HT-29 (cell line): Measurements from ENCODE around the gene RPRM. TPM values are rescaled to one million over a fixed set of nuclear protein-coding genes. Genes with fewer than 3 reads are reported as not detected.
"Not testable (repeated sequence)": the region's sequence is repeated elsewhere in the genome, so short reads cannot be mapped to it uniquely, and the experiment has no call there.

Source experiments
- DNase-seq: peaks from one replicate; pipeline ENCODE4 v3.0.0-alpha.2; 2015; ENCODE audit warnings: low spot score
- small RNA-seq: library from RNA; depleted of rRNA; stranded (forward); fragments of <200 nt; gene quantifications from one replicate; pipeline ENCODE3, GENCODE V24; 2014
- total RNA-seq: library from RNA; depleted of rRNA; stranded (reverse); fragments of >200 nt; shearing (Covaris generic); gene quantifications from 2 replicates; pipeline ENCODE4 v1.2.3, GENCODE V29; 2014

Gene RPRM
- total RNA-seq, 1 experiment from 2014 or later: 2.4 TPM

- no peak for DNase-seq
These were observed 22.7 kb downstream of the RPRM start for GRCh38 chr2:153455861-153456260.

- no peak for DNase-seq
These were observed 23.2 kb downstream of the RPRM start for GRCh38 chr2:153455403-153455802.

DNA sequence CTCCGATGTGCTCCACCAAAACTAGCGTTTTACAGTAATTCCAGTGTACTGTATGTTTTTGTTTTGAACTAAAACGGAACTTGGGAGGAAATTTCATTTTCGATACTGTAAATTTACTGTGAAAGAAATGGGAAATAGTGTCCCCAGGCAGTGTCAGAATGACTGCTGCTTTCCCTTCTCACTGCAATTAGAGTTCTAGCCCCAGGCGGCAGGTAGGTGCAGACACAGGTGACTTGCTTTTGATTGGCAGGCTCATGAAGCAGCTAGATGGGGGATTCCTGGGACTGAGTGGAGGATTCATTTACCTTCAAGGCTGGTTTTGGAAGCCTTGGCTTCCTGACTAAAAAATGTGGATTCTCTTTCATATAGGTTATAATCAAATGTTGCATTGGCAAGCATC, 27.0 kb downstream of the RPRM start:
- no peak for DNase-seq

DNA sequence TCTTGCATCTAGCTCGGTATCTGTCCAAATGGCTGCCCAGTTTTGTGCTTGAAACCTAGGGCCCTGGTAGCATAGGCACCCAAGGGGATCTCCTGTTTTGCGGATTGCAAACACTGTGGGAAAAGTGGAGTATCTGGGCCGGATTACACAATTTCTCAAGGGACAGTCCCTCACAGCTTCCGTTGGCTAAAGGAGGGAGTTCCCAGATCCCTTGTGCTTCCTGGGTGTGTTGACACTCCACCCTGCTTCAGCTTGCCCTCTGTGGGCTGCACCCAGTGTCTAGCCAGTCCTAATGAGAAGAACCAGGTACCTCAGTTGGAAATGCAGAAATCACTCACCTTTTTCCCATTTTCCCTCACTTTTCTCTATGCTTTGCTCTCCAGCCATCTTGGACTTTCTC, 35.5 kb downstream of the RPRM start:
- DNase-seq: no peak

DNA sequence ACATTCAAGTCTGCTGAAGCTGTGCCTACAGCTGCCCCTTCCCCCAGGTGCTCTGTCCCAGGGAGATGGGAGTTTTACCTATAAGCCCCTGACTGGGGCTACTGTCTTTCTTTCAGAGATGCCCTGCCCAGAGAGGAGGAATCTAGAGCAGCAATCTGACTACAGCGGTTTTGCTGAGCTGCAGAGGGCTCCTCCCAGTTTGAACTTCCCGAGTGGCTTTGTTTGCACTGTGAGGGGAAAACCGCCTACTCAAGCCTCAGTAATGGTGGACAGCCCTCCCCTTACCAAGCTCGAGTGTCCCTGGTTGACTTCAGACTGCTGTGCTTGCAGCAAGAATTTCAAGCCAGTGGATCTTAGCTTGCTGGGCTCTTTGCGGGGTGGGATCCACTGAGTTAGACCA, 35.9 kb downstream of the RPRM start:
- DNase-seq: not testable (repeated sequence)

DNA sequence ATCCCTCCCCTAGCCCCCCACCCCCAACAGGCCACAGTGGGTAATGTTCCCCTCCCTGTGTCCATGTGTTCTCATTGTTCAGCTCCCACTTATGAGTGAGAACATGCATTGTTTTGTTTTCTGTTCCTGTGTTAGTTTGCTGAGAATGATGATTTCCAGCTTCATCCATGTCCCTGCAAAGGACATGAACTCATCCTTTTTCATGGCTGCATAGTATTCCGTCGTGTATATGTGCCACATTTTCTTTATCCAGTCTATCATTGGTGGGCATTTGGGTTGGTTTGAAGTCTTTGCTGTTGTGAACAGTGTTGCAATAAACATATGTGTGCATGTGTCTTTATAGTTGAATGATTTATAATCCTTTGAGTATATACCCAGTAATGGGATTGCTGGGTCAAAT, 38.5 kb downstream of the RPRM start:
- not testable (repeated sequence) for DNase-seq

DNA sequence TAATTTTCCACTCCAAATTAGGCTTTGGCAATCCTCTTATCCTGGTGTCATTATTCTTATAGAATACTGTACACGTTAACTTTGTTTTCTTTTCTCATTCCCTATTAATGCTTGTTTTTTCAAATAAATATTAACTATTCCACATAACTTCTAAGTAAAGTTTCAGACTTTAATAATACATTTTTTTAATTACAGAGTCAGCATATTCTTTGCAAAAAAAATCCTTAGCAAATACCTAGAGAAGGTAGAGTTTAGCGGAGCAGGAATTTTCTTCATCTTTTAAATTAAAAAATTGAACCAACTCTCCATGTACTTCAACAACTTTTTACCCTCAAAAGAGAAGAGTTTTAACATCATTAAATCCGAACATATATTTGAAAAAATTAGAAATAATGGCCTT, 45.2 kb downstream of the RPRM start:
- no peak for DNase-seq

DNA sequence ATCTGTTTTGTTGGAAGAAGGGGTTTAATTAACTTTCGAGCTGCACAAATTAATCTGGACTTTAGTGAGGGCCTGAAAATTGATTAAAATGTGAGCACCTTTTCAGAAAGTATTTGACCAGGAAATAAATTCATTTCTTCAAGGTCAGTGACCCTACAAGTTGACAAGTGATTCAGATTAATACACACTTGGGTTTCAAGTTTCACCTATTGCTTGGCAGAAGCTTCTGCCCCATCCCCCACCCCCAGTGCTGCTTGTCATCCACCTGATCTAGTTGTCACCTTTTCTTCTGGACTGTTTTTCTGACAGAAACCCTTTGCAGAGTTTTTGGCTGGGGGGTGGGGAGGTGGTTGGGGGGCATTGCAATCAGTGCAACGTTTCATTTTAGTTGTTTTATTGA, 46.2 kb downstream of the RPRM start:
- no peak for DNase-seq

DNA sequence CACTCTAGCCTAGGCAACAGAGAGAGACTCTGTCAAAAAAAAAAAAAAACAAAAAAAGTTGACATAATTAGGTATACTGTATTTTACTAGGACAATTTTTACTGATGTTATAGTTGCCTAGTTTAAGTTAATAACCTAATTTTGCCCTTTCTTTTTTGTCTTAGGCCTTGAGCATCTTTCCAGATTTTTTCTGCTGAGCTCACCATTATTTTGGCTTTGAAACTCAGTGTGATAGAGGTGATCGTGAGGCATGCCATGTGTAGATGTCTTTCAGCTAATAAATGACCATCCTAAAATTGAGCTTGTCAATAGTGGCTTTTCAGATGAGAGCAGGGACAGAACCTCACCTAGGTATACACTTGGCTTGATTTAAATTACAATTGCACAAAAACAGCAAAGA, 47.4 kb downstream of the RPRM start:
- DNase-seq: no peak

Small RNA genes within 50 kb of the gene (small RNA-seq; reads per million reads assigned to genes)
- not detected for gene RF00275
